Right lobe of liver (tissue), 6 donors: ENCODE measurements around the gene BUB1B. TPM values are rescaled to one million over a fixed set of nuclear protein-coding genes. Genes with fewer than 3 reads are reported as not detected.

Experiments
- ATAC-seq, 4 donors: fragments of 200-7000 bp; cut with Tn5 transposase; one replicate each; pipeline ENCODE4 v1.9.1; 2020; ENCODE audit warnings: mild to moderate bottlenecking in 4 of 4, moderate library complexity in 4 of 4
- DNase-seq, 3 donors: peaks; one replicate each; pipeline ENCODE4 v3.0.0-alpha.2; 2020
- H3K27ac ChIP-seq, 3 donors: fragments of 200-600 bp; one replicate each; pipeline ENCODE4 v1.8.0; 2022
- H3K27me3 ChIP-seq, 2 donors: fragments of 200-600 bp; one replicate each; pipeline ENCODE4 v1.8.0; 2022
- H3K36me3 ChIP-seq, 4 donors: fragments of 200-600 bp; sonication (generic) in 1 of 4; one replicate each; pipeline versions ENCODE4 v1.5.1 to v1.8.0; 2017 to 2022; ENCODE audit warnings: control low read depth in 1 of 4
- H3K4me1 ChIP-seq, 4 donors: fragments of 200-600 bp; sonication (generic) in 1 of 4; one replicate each; pipeline versions ENCODE4 v1.5.1 to v1.8.0; 2017 to 2022; ENCODE audit warnings: control low read depth in 1 of 4
- H3K4me3 ChIP-seq, 3 donors: fragments of 200-600 bp; one replicate each; pipeline ENCODE4 v1.8.0; 2022
- H3K9me3 ChIP-seq, 4 donors: fragments of 200-600 bp; sonication (generic) in 1 of 4; one replicate each; pipeline versions ENCODE4 v1.5.1 to v1.8.0; 2017 to 2022; ENCODE audit warnings: control low read depth in 1 of 4
- POLR2A ChIP-seq: fragments of 450-650 bp; IDR thresholded peaks from one replicate; pipeline ENCODE4 v1.6.1; 2017; ENCODE audit warnings: antibody characterized with exemption, mild to moderate bottlenecking
- WGBS: methylation state at CpG from one replicate; pipeline ENCODE4 v1.1.6; 2018; ENCODE audit warnings: low coverage, low lambda C conversion rate; ENCODE audit not compliant: insufficient coverage; ENCODE audit errors: missing lambda C conversion rate; 5-methylcytosine and 5-hydroxymethylcytosine counted together
- intact Hi-C, 2 donors: fragments of 100-400 bp; cut with DNase I; formaldehyde crosslinking; loops; one replicate each; pipeline versions ENCODE4 v1.11.2 to v1.14.1; 2022
- total RNA-seq, 6 experiments: library from RNA; depleted of rRNA in 2 of 6; stranded (reverse); fragments of >200 nt in 2 of 6; fragmentation: NEBNext Ultra II Directional in 3 of 6; extraction: Animal tissue kit (Norgen Biotek cat#: 25700) in 3 of 6; gene quantifications; one replicate each; pipeline versions ENCODE4 v1.1.0 to v1.2.4, GENCODE V29; 2016 to 2023
- TF ChIP-seq, protein P1 (sequence below), 4 donors: fragments of 200-600 bp in 3 of 4; fragments of 450-650 bp in 1 of 4; IDR thresholded peaks; one replicate each; pipeline versions ENCODE4 v1.5.1 to v1.8.0; 2016 to 2022; ENCODE audit warnings: antibody characterized with exemption in 4 of 4, mild to moderate bottlenecking in 2 of 4
- donor health status: DM: no; HTN: yes; CAD: no.
- donor health status: DM: no; HTN: no; CAD: no.
- donor health status: DM: no; HTN: no; CAD: no.
- donor health status: DM: no; HTN: yes; CAD: no.
- donor health status: DM: no; HTN: yes; CAD: no.

The BUB1B gene
- total RNA-seq, 6 experiments from 2014 or later, result 0.39 to 1.7 (median 1.2) TPM; not detected in 1

- intact Hi-C loops, result no loop called here
- Histone ChIP-seq H3K27ac (no peak overlapping the region), H3K4me3 (no peak overlapping the region), H3K9me3 (no peaks in the 10 kb centered on the region), H3K4me1 (peaks cover 0 to 6% (median 0%) of the 10 kb centered on the region in 4 donors), H3K27me3 (no peaks in the 10 kb centered on the region), H3K36me3 (no peaks in the 10 kb centered on the region)
- 89% methylated on average over 6 of the region's 7 CpGs for WGBS
- no peak for ATAC-seq
- TF ChIP-seq, protein P1, sequence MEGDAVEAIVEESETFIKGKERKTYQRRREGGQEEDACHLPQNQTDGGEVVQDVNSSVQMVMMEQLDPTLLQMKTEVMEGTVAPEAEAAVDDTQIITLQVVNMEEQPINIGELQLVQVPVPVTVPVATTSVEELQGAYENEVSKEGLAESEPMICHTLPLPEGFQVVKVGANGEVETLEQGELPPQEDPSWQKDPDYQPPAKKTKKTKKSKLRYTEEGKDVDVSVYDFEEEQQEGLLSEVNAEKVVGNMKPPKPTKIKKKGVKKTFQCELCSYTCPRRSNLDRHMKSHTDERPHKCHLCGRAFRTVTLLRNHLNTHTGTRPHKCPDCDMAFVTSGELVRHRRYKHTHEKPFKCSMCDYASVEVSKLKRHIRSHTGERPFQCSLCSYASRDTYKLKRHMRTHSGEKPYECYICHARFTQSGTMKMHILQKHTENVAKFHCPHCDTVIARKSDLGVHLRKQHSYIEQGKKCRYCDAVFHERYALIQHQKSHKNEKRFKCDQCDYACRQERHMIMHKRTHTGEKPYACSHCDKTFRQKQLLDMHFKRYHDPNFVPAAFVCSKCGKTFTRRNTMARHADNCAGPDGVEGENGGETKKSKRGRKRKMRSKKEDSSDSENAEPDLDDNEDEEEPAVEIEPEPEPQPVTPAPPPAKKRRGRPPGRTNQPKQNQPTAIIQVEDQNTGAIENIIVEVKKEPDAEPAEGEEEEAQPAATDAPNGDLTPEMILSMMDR (IDR thresholded peaks at IDR 0.05), result no peak
- no peak for TF ChIP-seq POLR2A
- no peak for DNase-seq
These were observed 3.0 kb upstream of the BUB1B start for GRCh38 chr15:40157778-40158447.

DNA sequence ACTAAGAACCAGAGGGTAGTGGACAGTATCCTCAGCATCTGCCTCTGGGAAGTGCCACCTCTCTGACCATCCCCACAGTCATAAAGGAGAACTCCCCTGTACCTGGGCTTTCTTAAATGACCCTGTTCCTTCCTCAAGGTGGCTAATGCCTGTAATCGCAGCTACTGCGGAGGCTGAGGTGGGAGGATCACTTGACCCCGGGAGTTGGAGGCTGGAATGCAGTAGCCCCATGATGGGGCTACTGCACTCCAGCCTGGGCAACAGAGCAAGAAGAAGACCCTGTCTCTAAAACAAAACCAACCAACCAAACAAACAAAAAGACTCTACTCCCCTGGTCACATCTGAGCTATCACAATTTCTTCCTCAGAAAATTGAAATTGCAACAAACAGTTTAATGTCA is 848 bp upstream of the BUB1B start:
- H3K27ac ChIP-seq, result no peak overlapping the region
- DNase-seq, result no peak
- intact Hi-C loops, result no loop called here

DNA sequence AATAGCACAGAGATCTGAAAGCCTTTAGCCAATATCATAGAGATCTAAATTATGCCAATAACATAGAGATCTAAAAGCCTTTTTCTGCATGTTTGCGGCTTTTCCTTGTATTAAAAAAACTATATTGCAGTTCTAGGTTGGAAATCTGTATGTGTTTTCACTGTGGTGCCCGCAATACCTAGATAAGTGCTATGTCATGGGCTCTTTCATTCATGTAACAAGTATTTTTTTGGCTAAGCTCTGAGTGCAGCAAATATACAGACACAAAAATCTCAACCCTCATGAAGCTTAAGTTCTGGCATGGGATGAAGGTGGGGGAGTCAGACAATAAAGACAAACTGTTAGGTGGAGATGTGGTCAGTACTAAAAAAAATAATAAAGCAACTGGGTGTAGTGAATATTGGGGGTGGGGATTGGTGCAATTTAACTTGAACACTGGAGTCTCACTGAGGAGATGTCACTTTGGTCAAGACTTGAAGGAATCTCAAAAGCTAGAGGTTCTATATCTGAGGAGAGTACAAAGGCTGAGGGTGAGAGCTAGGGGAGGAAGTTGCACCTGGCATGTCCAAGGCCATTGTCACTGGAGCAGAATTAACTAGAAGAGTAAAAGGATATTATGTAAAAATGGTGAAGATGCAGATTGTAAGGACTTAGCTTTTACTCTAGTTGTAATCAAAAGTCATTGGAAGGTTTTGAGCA is 973 bp downstream of the BUB1B start:
- 35% methylated on average over 2 of the region's 2 CpGs for WGBS
- Histone ChIP-seq H3K36me3 (no peaks in the 10 kb centered on the region), H3K4me1 (peaks cover 0 to 6% (median 0%) of the 10 kb centered on the region in 4 donors), H3K4me3 (peak overlapping the region in 1 of 3 donors; percentile 62), H3K27me3 (no peaks in the 10 kb centered on the region), H3K9me3 (no peaks in the 10 kb centered on the region), H3K27ac (no peak overlapping the region)
- DNase-seq (no peak), ATAC-seq (no peak)
- TF ChIP-seq, protein P1 (IDR thresholded peaks at IDR 0.05), result no peak
- intact Hi-C loops, result no loop called here

More for the DNA sequence above, 848 bp upstream of the BUB1B start:
- ATAC-seq, result no peak
- Histone ChIP-seq H3K4me1 (peaks cover 0 to 6% (median 0%) of the 10 kb centered on the region in 4 donors), H3K27me3 (no peaks in the 10 kb centered on the region), H3K9me3 (no peaks in the 10 kb centered on the region), H3K36me3 (no peaks in the 10 kb centered on the region), H3K4me3 (no peak overlapping the region)
- TF ChIP-seq, protein P1 (IDR thresholded peaks at IDR 0.05), result no peak
- TF ChIP-seq POLR2A, result no peak
- WGBS, result no CpG with 5 or more reads among the region's 3 CpGs

GRCh38 chr15:40162552-40162951 is 1.7 kb downstream of the BUB1B start:
- H3K4me3 ChIP-seq, result no peak overlapping the region
- no peak for ATAC-seq
- no peak overlapping the region for H3K27ac ChIP-seq
- H3K36me3 ChIP-seq, result no peaks in the 10 kb centered on the region
- WGBS, result 96% methylated on average over 2 of the region's 2 CpGs
- no peaks in the 10 kb centered on the region for H3K9me3 ChIP-seq
- intact Hi-C loops, result no loop called here
- TF ChIP-seq, protein P1 (IDR thresholded peaks at IDR 0.05), result no peak
- TF ChIP-seq POLR2A, result no peak
- H3K27me3 ChIP-seq, result no peaks in the 10 kb centered on the region
- no peak for DNase-seq
- peaks cover 0 to 6% (median 0%) of the 10 kb centered on the region in 4 donors for H3K4me1 ChIP-seq
